Measurements from ENCODE around the gene CACNG4. TPM values are rescaled to one million over a fixed set of nuclear protein-coding genes. Genes with fewer than 3 reads are reported as not detected.

CACNG4 gene
- total RNA-seq, 1 donor from 2014 or later, result 5.8 TPM

- no peak overlapping the region for H3K27ac Mint-ChIP-seq (ENCODE audit: unreplicated experiment)
- Histone ChIP-seq H3K27ac (ENCODE audit: low read depth, low read length) (no peak overlapping the region), H3K9ac (ENCODE audit: low read length) (no peak overlapping the region), H3K27me3 (ENCODE audit: insufficient read depth, low read length) (peaks cover 5% of the 10 kb centered on the region), H2AFZ (ENCODE audit: low read depth, low read length) (no peak overlapping the region), H3K9me3 (ENCODE audit: insufficient read depth, low read depth, low read length) (no peaks in the 10 kb centered on the region), H3K4me2 (ENCODE audit: low read length) (no peak overlapping the region), H3K4me3 (ENCODE audit: insufficient read depth, low read depth, low read length) (no peak overlapping the region), H3K4me1 (ENCODE audit: insufficient read depth, low read length) (peaks cover 11% of the 10 kb centered on the region), H4K20me1 (ENCODE audit: insufficient read depth, low read length) (no peaks in the 10 kb centered on the region), H3K36me3 (ENCODE audit: insufficient read depth, low read length) (no peaks in the 10 kb centered on the region), H3K79me2 (ENCODE audit: insufficient read depth, low read length) (no peaks in the 10 kb centered on the region)
- no peaks in the 10 kb centered on the region for H3K9me3 Mint-ChIP-seq (ENCODE audit: unreplicated experiment)
- DNase-seq (ENCODE audit: low read depth) (no peak), FAIRE-seq (no peak)
- TF ChIP-seq, protein P1, sequence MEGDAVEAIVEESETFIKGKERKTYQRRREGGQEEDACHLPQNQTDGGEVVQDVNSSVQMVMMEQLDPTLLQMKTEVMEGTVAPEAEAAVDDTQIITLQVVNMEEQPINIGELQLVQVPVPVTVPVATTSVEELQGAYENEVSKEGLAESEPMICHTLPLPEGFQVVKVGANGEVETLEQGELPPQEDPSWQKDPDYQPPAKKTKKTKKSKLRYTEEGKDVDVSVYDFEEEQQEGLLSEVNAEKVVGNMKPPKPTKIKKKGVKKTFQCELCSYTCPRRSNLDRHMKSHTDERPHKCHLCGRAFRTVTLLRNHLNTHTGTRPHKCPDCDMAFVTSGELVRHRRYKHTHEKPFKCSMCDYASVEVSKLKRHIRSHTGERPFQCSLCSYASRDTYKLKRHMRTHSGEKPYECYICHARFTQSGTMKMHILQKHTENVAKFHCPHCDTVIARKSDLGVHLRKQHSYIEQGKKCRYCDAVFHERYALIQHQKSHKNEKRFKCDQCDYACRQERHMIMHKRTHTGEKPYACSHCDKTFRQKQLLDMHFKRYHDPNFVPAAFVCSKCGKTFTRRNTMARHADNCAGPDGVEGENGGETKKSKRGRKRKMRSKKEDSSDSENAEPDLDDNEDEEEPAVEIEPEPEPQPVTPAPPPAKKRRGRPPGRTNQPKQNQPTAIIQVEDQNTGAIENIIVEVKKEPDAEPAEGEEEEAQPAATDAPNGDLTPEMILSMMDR (IDR thresholded peaks at IDR 0.05; ENCODE audit: insufficient read depth, low read depth, low read length), result no peak
- TF ChIP-seq EZH2 (IDR thresholded peaks at IDR 0.05; ENCODE audit: insufficient read depth, low read length), result no peak
- no peaks in the 10 kb centered on the region for H3K36me3 Mint-ChIP-seq (ENCODE audit: low read depth, unreplicated experiment)
- H3K27me3 Mint-ChIP-seq (ENCODE audit: low read depth, unreplicated experiment), result peaks cover 23% of the 10 kb centered on the region
- H3K4me3 Mint-ChIP-seq (ENCODE audit: unreplicated experiment), result no peak overlapping the region
- H3K4me1 Mint-ChIP-seq (ENCODE audit: low read depth, unreplicated experiment), result peaks cover 7% of the 10 kb centered on the region
These were observed 7.6 kb upstream of the CACNG4 start for GRCh38 chr17:66956941-66957340.

- peaks cover 7% of the 10 kb centered on the region for H3K4me1 ChIP-seq (ENCODE audit: insufficient read depth, low read length)
- TF ChIP-seq, protein P1 (IDR thresholded peaks at IDR 0.05; ENCODE audit: insufficient read depth, low read depth, low read length), result no peak
- TF ChIP-seq EZH2 (IDR thresholded peaks at IDR 0.05; ENCODE audit: insufficient read depth, low read length), result no peak
- no peak overlapping the region for H2AFZ ChIP-seq (ENCODE audit: low read depth, low read length)
- no peak overlapping the region for H3K9ac ChIP-seq (ENCODE audit: low read length)
- H3K36me3 ChIP-seq (ENCODE audit: insufficient read depth, low read length), result no peaks in the 10 kb centered on the region
- H3K9me3 Mint-ChIP-seq (ENCODE audit: unreplicated experiment), result no peaks in the 10 kb centered on the region
- H3K9me3 ChIP-seq (ENCODE audit: insufficient read depth, low read depth, low read length), result no peaks in the 10 kb centered on the region
- H3K27me3 Mint-ChIP-seq (ENCODE audit: low read depth, unreplicated experiment), result peaks cover 27% of the 10 kb centered on the region
- no peaks in the 10 kb centered on the region for H3K36me3 Mint-ChIP-seq (ENCODE audit: low read depth, unreplicated experiment)
- no peak overlapping the region for H3K27ac Mint-ChIP-seq (ENCODE audit: unreplicated experiment)
- no peaks in the 10 kb centered on the region for H4K20me1 ChIP-seq (ENCODE audit: insufficient read depth, low read length)
- DNase-seq (ENCODE audit: low read depth) (no peak), FAIRE-seq (no peak)
- peaks cover 4% of the 10 kb centered on the region for H3K4me1 Mint-ChIP-seq (ENCODE audit: low read depth, unreplicated experiment)
- H3K4me3 ChIP-seq (ENCODE audit: insufficient read depth, low read depth, low read length), result no peak overlapping the region
- no peak overlapping the region for H3K4me2 ChIP-seq (ENCODE audit: low read length)
- H3K79me2 ChIP-seq (ENCODE audit: insufficient read depth, low read length), result no peaks in the 10 kb centered on the region
- H3K4me3 Mint-ChIP-seq (ENCODE audit: unreplicated experiment), result no peak overlapping the region
- peaks cover 8% of the 10 kb centered on the region for H3K27me3 ChIP-seq (ENCODE audit: insufficient read depth, low read length)
- H3K27ac ChIP-seq (ENCODE audit: low read depth, low read length), result no peak overlapping the region
These were observed 7.2 kb upstream of the CACNG4 start for GRCh38 chr17:66957343-66957742.

GRCh38 chr17:66957951-66958579 is 6.4 kb upstream of the CACNG4 start:
- no peak for DNase-seq (ENCODE audit: low read depth)
- Mint-ChIP-seq H3K27me3 (ENCODE audit: low read depth, unreplicated experiment) (peaks cover 35% of the 10 kb centered on the region), H3K27ac (ENCODE audit: unreplicated experiment) (no peak overlapping the region), H3K4me1 (ENCODE audit: low read depth, unreplicated experiment) (no peaks in the 10 kb centered on the region), H3K9me3 (ENCODE audit: unreplicated experiment) (no peaks in the 10 kb centered on the region), H3K36me3 (ENCODE audit: low read depth, unreplicated experiment) (no peaks in the 10 kb centered on the region), H3K4me3 (ENCODE audit: unreplicated experiment) (no peak overlapping the region)
- no peak for FAIRE-seq
- Histone ChIP-seq H3K27ac (ENCODE audit: low read depth, low read length) (no peak overlapping the region), H3K4me2 (ENCODE audit: low read length) (no peak overlapping the region), H3K4me3 (ENCODE audit: insufficient read depth, low read depth, low read length) (no peak overlapping the region), H2AFZ (ENCODE audit: low read depth, low read length) (no peak overlapping the region), H4K20me1 (ENCODE audit: insufficient read depth, low read length) (no peaks in the 10 kb centered on the region), H3K4me1 (ENCODE audit: insufficient read depth, low read length) (no peaks in the 10 kb centered on the region), H3K9me3 (ENCODE audit: insufficient read depth, low read depth, low read length) (no peaks in the 10 kb centered on the region), H3K9ac (ENCODE audit: low read length) (no peak overlapping the region), H3K79me2 (ENCODE audit: insufficient read depth, low read length) (no peaks in the 10 kb centered on the region), H3K27me3 (ENCODE audit: insufficient read depth, low read length) (peaks cover 14% of the 10 kb centered on the region), H3K36me3 (ENCODE audit: insufficient read depth, low read length) (no peaks in the 10 kb centered on the region)
- TF ChIP-seq EZH2 (IDR thresholded peaks at IDR 0.05; ENCODE audit: insufficient read depth, low read length), result no peak
- TF ChIP-seq, protein P1 (IDR thresholded peaks at IDR 0.05; ENCODE audit: insufficient read depth, low read depth, low read length), result no peak
